GM23338 (cell line): ENCODE results near the gene PSMC4. TPM values are rescaled to one million over a fixed set of nuclear protein-coding genes. Genes with fewer than 3 reads are reported as not detected.

ENCODE experiments used
- ATAC-seq: fragments of 200-7000 bp; cut with Tn5 transposase; 3 replicates; pipeline ENCODE4 v1.9.1; 2020
- DNase-seq: peaks from one replicate; pipeline ENCODE4 v3.0.0-alpha.2; 2015; ENCODE audit warnings: low spot score
- H2AFZ ChIP-seq: fragments of 200-600 bp; sonication (generic); 2 replicates; pipeline ENCODE4 v1.8.0; 2016; ENCODE audit warnings: antibody characterized with exemption, mild to moderate bottlenecking, moderate library complexity
- H3F3A ChIP-seq: fragments of 200-600 bp; sonication (generic); replicated peaks from 2 replicates; pipeline ENCODE4 v1.8.0; 2017; ENCODE audit warnings: antibody characterized with exemption, mixed run types, low read depth
- H3K27ac ChIP-seq: fragments of 200-600 bp; sonication (generic); 2 replicates; pipeline ENCODE4 v1.6.1; 2016; ENCODE audit warnings: low read depth
- H3K27me3 ChIP-seq: fragments of 200-600 bp; sonication (generic); 2 replicates; pipeline ENCODE4 v1.8.0; 2016; ENCODE audit warnings: mild to moderate bottlenecking, mixed run types, moderate library complexity; ENCODE audit not compliant: insufficient read depth
- H3K36me3 ChIP-seq: fragments of 200-600 bp; sonication (generic); 2 replicates; pipeline ENCODE4 v1.8.0; 2016; ENCODE audit warnings: mild to moderate bottlenecking; ENCODE audit not compliant: insufficient read depth
- H3K4me1 ChIP-seq: fragments of 200-600 bp; sonication (generic); 2 replicates; pipeline ENCODE4 v1.8.0; 2016; ENCODE audit warnings: mild to moderate bottlenecking, moderate library complexity; ENCODE audit not compliant: insufficient read depth
- H3K4me2 ChIP-seq: fragments of 200-600 bp; sonication (generic); 2 replicates; pipeline ENCODE4 v1.7.1; 2017; ENCODE audit warnings: mixed run types
- H3K4me3 ChIP-seq: fragments of 200-600 bp; sonication (generic); 2 replicates; pipeline ENCODE4 v1.6.1; 2016; ENCODE audit warnings: mixed run types
- H3K79me2 ChIP-seq: fragments of 200-600 bp; sonication (generic); replicated peaks from 2 replicates; pipeline ENCODE4 v1.8.0; 2017; ENCODE audit warnings: mild to moderate bottlenecking; ENCODE audit not compliant: insufficient read depth
- H3K9me2 ChIP-seq: fragments of 200-600 bp; sonication (generic); 2 replicates; pipeline ENCODE4 v1.8.0; 2017; ENCODE audit not compliant: insufficient read depth
- H4K20me1 ChIP-seq: fragments of 200-600 bp; sonication (generic); replicated peaks from 2 replicates; pipeline ENCODE4 v1.8.0; 2017; ENCODE audit warnings: mild to moderate bottlenecking; ENCODE audit not compliant: insufficient read depth
- H3K27ac Mint-ChIP-seq: 2 replicates; pipeline ENCODE4 v1.8.0; 2020; ENCODE audit warnings: inconsistent platforms, mild to moderate bottlenecking, moderate library complexity, mixed read lengths
- H3K27me3 Mint-ChIP-seq: 3 replicates; pipeline ENCODE4 v1.8.0; 2022; ENCODE audit warnings: low read depth, mild to moderate bottlenecking, moderate library complexity, mixed read lengths, inconsistent platforms; ENCODE audit not compliant: insufficient read depth, poor library complexity
- H3K36me3 Mint-ChIP-seq: 3 replicates; pipeline ENCODE4 v1.8.0; 2021; ENCODE audit warnings: low read depth, mild to moderate bottlenecking, inconsistent platforms, moderate library complexity, mixed read lengths
- H3K4me1 Mint-ChIP-seq: 3 replicates; pipeline ENCODE4 v1.8.0; 2020; ENCODE audit warnings: mild to moderate bottlenecking, inconsistent platforms, mixed read lengths
- H3K4me3 Mint-ChIP-seq: 3 replicates; pipeline ENCODE4 v1.8.0; 2021; ENCODE audit warnings: moderate library complexity, mild to moderate bottlenecking, inconsistent platforms, mixed read lengths
- H3K9me3 Mint-ChIP-seq: 3 replicates; pipeline ENCODE4 v1.8.0; 2020; ENCODE audit warnings: moderate library complexity, mild to moderate bottlenecking, inconsistent platforms, mixed read lengths
- CREB1 ChIP-seq: fragments of 250-450 bp; sonication (Bioruptor Pico); IDR thresholded peaks from 2 replicates; pipeline ENCODE4 v1.5.0; 2020; ENCODE audit warnings: low read depth, mild to moderate bottlenecking, moderate library complexity
- CTCF ChIP-seq, 2 experiments: fragments of 200-600 bp in 1 of 2; sonication (generic) in 1 of 2; conservative IDR thresholded peaks; 2 replicates each; pipeline versions ENCODE4 v1.5.1 to v1.6.1; 2016 to 2017; ENCODE audit warnings: antibody characterized with exemption in 2 of 2, low read depth in 2 of 2, mild to moderate bottlenecking in 2 of 2, moderate library complexity in 1 of 2
- EZH2phosphoT487 ChIP-seq: fragments of 200-600 bp; sonication (generic); IDR thresholded peaks from one replicate; pipeline ENCODE4 v1.8.1; 2018; ENCODE audit warnings: antibody characterized with exemption; ENCODE audit not compliant: unreplicated experiment
- JUNB ChIP-seq: IDR thresholded peaks from one replicate; pipeline ENCODE4 v1.6.1; 2016; ENCODE audit warnings: antibody characterized with exemption; ENCODE audit not compliant: unreplicated experiment
- REST ChIP-seq: IDR thresholded peaks from one replicate; pipeline ENCODE4 v1.6.1; 2018; ENCODE audit warnings: antibody characterized with exemption; ENCODE audit not compliant: unreplicated experiment
- STAT1 ChIP-seq: IDR thresholded peaks from one replicate; pipeline ENCODE4 v1.6.1; 2016; ENCODE audit warnings: antibody characterized with exemption; ENCODE audit not compliant: unreplicated experiment
- ZNF114 ChIP-seq: fragments of 250-450 bp; sonication (Bioruptor Pico); IDR thresholded peaks from 2 replicates; pipeline ENCODE4 v1.5.0; 2020; ENCODE audit warnings: mild to moderate bottlenecking, moderate library complexity
- ZNF331 ChIP-seq: fragments of 250-450 bp; sonication (Bioruptor Pico); IDR thresholded peaks from 2 replicates; pipeline ENCODE4 v1.5.0; 2020; ENCODE audit warnings: low read depth, mild to moderate bottlenecking, moderate library complexity
- ZNF462 ChIP-seq: fragments of 250-450 bp; sonication (Bioruptor Pico); IDR thresholded peaks from 2 replicates; pipeline ENCODE4 v1.5.0; 2020; ENCODE audit warnings: mild to moderate bottlenecking, moderate library complexity
- polyA plus RNA-seq: library from polyadenylated mRNA; unstranded; fragments of >200 nt; fragmentation: Nextera tagmentation; extraction: Ambion mirVana; gene quantifications from 2 replicates; pipeline ENCODE4 v1.2.1, GENCODE V29; 2016
- total RNA-seq: library from RNA; depleted of rRNA; stranded (reverse); fragments of >200 nt; shearing (Covaris generic); gene quantifications from 2 replicates; pipeline ENCODE4 v1.2.3, GENCODE V29; 2014

PSMC4 gene
- total and polyA plus RNA-seq, 2 experiments from 2014 or later, result 135 to 147 TPM

GRCh38 chr19:40005691-40006272 lies 34.8 kb downstream of the PSMC4 start (continued):
- no peak for TF ChIP-seq ZNF462 (CRISPR knock-in tag)
- no peak for TF ChIP-seq CTCF (conservative IDR thresholded peaks at IDR 0.05; ENCODE audit: low read depth in 2 of 2)
- TF ChIP-seq STAT1, result no peak
- TF ChIP-seq CREB1 (CRISPR knock-in tag), result no peak
- TF ChIP-seq EZH2phosphoT487, result no peak
- no peak for TF ChIP-seq ZNF114

- no peaks in the 10 kb centered on the region for H3K4me1 Mint-ChIP-seq
- Histone ChIP-seq H3K27ac (no peak overlapping the region), H3K27me3 (no peaks in the 10 kb centered on the region), H2AFZ (no peak overlapping the region), H3K9me2 (no peaks in the 10 kb centered on the region), H3K36me3 (peaks cover 3% of the 10 kb centered on the region), H3K4me2 (no peak overlapping the region), H3K79me2 (no peaks in the 10 kb centered on the region), H3K4me3 (no peak overlapping the region), H3K4me1 (no peaks in the 10 kb centered on the region), H3F3A (no peaks in the 10 kb centered on the region), H4K20me1 (no peaks in the 10 kb centered on the region)
- H3K27ac Mint-ChIP-seq, result no peak overlapping the region
- no peaks in the 10 kb centered on the region for H3K27me3 Mint-ChIP-seq
- ATAC-seq (no peak), DNase-seq (no peak)
- no peak overlapping the region for H3K4me3 Mint-ChIP-seq
- H3K36me3 Mint-ChIP-seq, result peaks cover 11% of the 10 kb centered on the region
- H3K9me3 Mint-ChIP-seq, result peaks cover 20% of the 10 kb centered on the region
- TF ChIP-seq CREB1 (CRISPR knock-in tag) (no peak), STAT1 (no peak), ZNF114 (no peak), JUNB (no peak), REST (no peak), ZNF331 (CRISPR knock-in tag) (no peak)
Observed at GRCh38 chr19:40006273-40006691, 35.3 kb downstream of the PSMC4 start.
